ENCODE data around the gene MED29.
"Not testable (repeated sequence)": the region's sequence is repeated elsewhere in the genome, so short reads cannot be mapped to it uniquely, and the experiment has no call there.

Gene MED29

GRCh38 chr19:39377373-39378362 lies 13.5 kb upstream of the MED29 start:
- Histone ChIP-seq H3K4me1 (ENCODE audit: control insufficient read depth, insufficient read depth, low read length) (peaks cover 8% of the 10 kb centered on the region), H3K4me3 (ENCODE audit: low read length) (no peak overlapping the region), H3K27ac (ENCODE audit: low read depth, low read length) (no peak overlapping the region), H3K9ac (ENCODE audit: low read length) (no peak overlapping the region), H3K27me3 (ENCODE audit: control insufficient read depth, insufficient read depth, low read length) (no peaks in the 10 kb centered on the region), H3K36me3 (ENCODE audit: control insufficient read depth, insufficient read depth, low read length) (peaks cover 54% of the 10 kb centered on the region)

GRCh38 chr19:39379366-39379765 lies 11.8 kb upstream of the MED29 start:
- H3K4me3 ChIP-seq (ENCODE audit: low read length); H3K27me3 ChIP-seq (ENCODE audit: control insufficient read depth, insufficient read depth, low read length); H3K9ac ChIP-seq (ENCODE audit: low read length); H3K4me1 ChIP-seq (ENCODE audit: control insufficient read depth, insufficient read depth, low read length); H3K27ac ChIP-seq (ENCODE audit: low read depth, low read length): not testable (repeated sequence)
- H3K36me3 ChIP-seq (ENCODE audit: control insufficient read depth, insufficient read depth, low read length), result peaks cover 57% of the 10 kb centered on the region

GRCh38 chr19:39379865-39380396 lies 11.2 kb upstream of the MED29 start:
- H3K36me3 ChIP-seq (ENCODE audit: control insufficient read depth, insufficient read depth, low read length), result peaks cover 56% of the 10 kb centered on the region
- no peaks in the 10 kb centered on the region for H3K27me3 ChIP-seq (ENCODE audit: control insufficient read depth, insufficient read depth, low read length)
- no peaks in the 10 kb centered on the region for H3K4me1 ChIP-seq (ENCODE audit: control insufficient read depth, insufficient read depth, low read length)
- H3K4me3 ChIP-seq (ENCODE audit: low read length), result no peak overlapping the region
- no peak overlapping the region for H3K27ac ChIP-seq (ENCODE audit: low read depth, low read length)
- H3K9ac ChIP-seq (ENCODE audit: low read length), result no peak overlapping the region

GRCh38 chr19:39380521-39381502 lies 10.4 kb upstream of the MED29 start:
- H3K4me1 ChIP-seq (ENCODE audit: control insufficient read depth, insufficient read depth, low read length), result no peaks in the 10 kb centered on the region
- no peak overlapping the region for H3K4me3 ChIP-seq (ENCODE audit: low read length)
- H3K27ac ChIP-seq (ENCODE audit: low read depth, low read length), result no peak overlapping the region
- no peak overlapping the region for H3K9ac ChIP-seq (ENCODE audit: low read length)
- H3K36me3 ChIP-seq (ENCODE audit: control insufficient read depth, insufficient read depth, low read length), result peaks cover 50% of the 10 kb centered on the region
- no peaks in the 10 kb centered on the region for H3K27me3 ChIP-seq (ENCODE audit: control insufficient read depth, insufficient read depth, low read length)

GRCh38 chr19:39381910-39382611 lies 9.1 kb upstream of the MED29 start:
- Histone ChIP-seq H3K27me3 (ENCODE audit: control insufficient read depth, insufficient read depth, low read length) (no peaks in the 10 kb centered on the region), H3K9ac (ENCODE audit: low read length) (no peak overlapping the region), H3K27ac (ENCODE audit: low read depth, low read length) (no peak overlapping the region), H3K4me1 (ENCODE audit: control insufficient read depth, insufficient read depth, low read length) (no peaks in the 10 kb centered on the region), H3K36me3 (ENCODE audit: control insufficient read depth, insufficient read depth, low read length) (peaks cover 56% of the 10 kb centered on the region), H3K4me3 (ENCODE audit: low read length) (no peak overlapping the region)

- Histone ChIP-seq H3K4me3 (ENCODE audit: low read length) (no peak overlapping the region), H3K4me1 (ENCODE audit: control insufficient read depth, insufficient read depth, low read length) (no peaks in the 10 kb centered on the region), H3K27me3 (ENCODE audit: control insufficient read depth, insufficient read depth, low read length) (no peaks in the 10 kb centered on the region), H3K9ac (ENCODE audit: low read length) (no peak overlapping the region), H3K27ac (ENCODE audit: low read depth, low read length) (no peak overlapping the region), H3K36me3 (ENCODE audit: control insufficient read depth, insufficient read depth, low read length) (peaks cover 51% of the 10 kb centered on the region)
Observed at GRCh38 chr19:39382991-39383828, 8.0 kb upstream of the MED29 start.

- Histone ChIP-seq H3K9ac (ENCODE audit: low read length) (no peak overlapping the region), H3K4me3 (ENCODE audit: low read length) (no peak overlapping the region), H3K27ac (ENCODE audit: low read depth, low read length) (no peak overlapping the region), H3K4me1 (ENCODE audit: control insufficient read depth, insufficient read depth, low read length) (peaks cover 4% of the 10 kb centered on the region), H3K27me3 (ENCODE audit: control insufficient read depth, insufficient read depth, low read length) (no peaks in the 10 kb centered on the region), H3K36me3 (ENCODE audit: control insufficient read depth, insufficient read depth, low read length) (peaks cover 52% of the 10 kb centered on the region)
Observed at GRCh38 chr19:39384839-39385568, 6.2 kb upstream of the MED29 start.

GRCh38 chr19:39385629-39386411 lies 5.4 kb upstream of the MED29 start:
- H3K36me3 ChIP-seq (ENCODE audit: control insufficient read depth, insufficient read depth, low read length), result peaks cover 47% of the 10 kb centered on the region
- no peak overlapping the region for H3K9ac ChIP-seq (ENCODE audit: low read length)
- no peak overlapping the region for H3K27ac ChIP-seq (ENCODE audit: low read depth, low read length)
- H3K4me1 ChIP-seq (ENCODE audit: control insufficient read depth, insufficient read depth, low read length), result peaks cover 9% of the 10 kb centered on the region
- no peak overlapping the region for H3K4me3 ChIP-seq (ENCODE audit: low read length)
- H3K27me3 ChIP-seq (ENCODE audit: control insufficient read depth, insufficient read depth, low read length), result no peaks in the 10 kb centered on the region

GRCh38 chr19:39386557-39386956 lies 4.6 kb upstream of the MED29 start:
- Histone ChIP-seq H3K36me3 (ENCODE audit: control insufficient read depth, insufficient read depth, low read length) (peaks cover 43% of the 10 kb centered on the region), H3K27me3 (ENCODE audit: control insufficient read depth, insufficient read depth, low read length) (no peaks in the 10 kb centered on the region), H3K27ac (ENCODE audit: low read depth, low read length) (no peak overlapping the region), H3K4me3 (ENCODE audit: low read length) (no peak overlapping the region), H3K9ac (ENCODE audit: low read length) (no peak overlapping the region), H3K4me1 (ENCODE audit: control insufficient read depth, insufficient read depth, low read length) (peaks cover 9% of the 10 kb centered on the region)

GRCh38 chr19:39388657-39389056 lies 2.5 kb upstream of the MED29 start:
- no peak overlapping the region for H3K27ac ChIP-seq (ENCODE audit: low read depth, low read length)
- H3K27me3 ChIP-seq (ENCODE audit: control insufficient read depth, insufficient read depth, low read length), result no peaks in the 10 kb centered on the region
- H3K36me3 ChIP-seq (ENCODE audit: control insufficient read depth, insufficient read depth, low read length), result peaks cover 41% of the 10 kb centered on the region
- peaks cover 13% of the 10 kb centered on the region for H3K4me1 ChIP-seq (ENCODE audit: control insufficient read depth, insufficient read depth, low read length)
- no peak overlapping the region for H3K9ac ChIP-seq (ENCODE audit: low read length)
- no peak overlapping the region for H3K4me3 ChIP-seq (ENCODE audit: low read length)
